IPS-NIHi11 (cell line): ENCODE results near the gene ST3GAL3.

ENCODE experiments used
- DNase-seq: peaks from one replicate; pipeline ENCODE4 v3.0.0; 2012; ENCODE audit warnings: mixed read lengths, low spot score

ST3GAL3 gene

GRCh38 chr1:43851561-43852338 lies 144.4 kb downstream of the ST3GAL3 start:
- no peak for DNase-seq

GRCh38 chr1:43853161-43853921 lies 146.0 kb downstream of the ST3GAL3 start:
- no peak for DNase-seq

- no peak for DNase-seq
Measured at GRCh38 chr1:43854473-43854872, 147.1 kb downstream of the ST3GAL3 start.

GRCh38 chr1:43856188-43856587 lies 148.9 kb downstream of the ST3GAL3 start:
- DNase-seq = no peak

- no peak for DNase-seq
Measured at GRCh38 chr1:43857163-43857562, 149.8 kb downstream of the ST3GAL3 start.

- peak; percentile 79 for DNase-seq
Measured at GRCh38 chr1:43858324-43858723, 151.0 kb downstream of the ST3GAL3 start.

GRCh38 chr1:43861337-43861736 lies 154.0 kb downstream of the ST3GAL3 start:
- no peak for DNase-seq

GRCh38 chr1:43861988-43862735 lies 154.8 kb downstream of the ST3GAL3 start:
- no peak for DNase-seq

- no peak for DNase-seq
Measured at GRCh38 chr1:43864111-43865045, 157.0 kb downstream of the ST3GAL3 start.

GRCh38 chr1:43866201-43866600 lies 158.9 kb downstream of the ST3GAL3 start:
- DNase-seq = no peak

GRCh38 chr1:43867976-43868740 lies 160.8 kb downstream of the ST3GAL3 start:
- DNase-seq = no peak

GRCh38 chr1:43868741-43869067 lies 161.4 kb downstream of the ST3GAL3 start:
- DNase-seq = no peak

GRCh38 chr1:43870306-43870705 lies 163.0 kb downstream of the ST3GAL3 start:
- DNase-seq = no peak

GRCh38 chr1:43871181-43871910 lies 164.0 kb downstream of the ST3GAL3 start:
- no peak for DNase-seq

- no peak for DNase-seq
Measured at GRCh38 chr1:43872280-43872679, 164.9 kb downstream of the ST3GAL3 start.

- no peak for DNase-seq
Measured at GRCh38 chr1:43873851-43874250, 166.5 kb downstream of the ST3GAL3 start.

- DNase-seq = no peak
Measured at GRCh38 chr1:43874716-43875115, 167.4 kb downstream of the ST3GAL3 start.

GRCh38 chr1:43875331-43875730 lies 168.0 kb downstream of the ST3GAL3 start:
- DNase-seq = no peak

GRCh38 chr1:43877101-43877500 lies 169.8 kb downstream of the ST3GAL3 start:
- DNase-seq = no peak

GRCh38 chr1:43878440-43878839 lies 171.1 kb downstream of the ST3GAL3 start:
- no peak for DNase-seq
